ENCODE data around the gene TPD52L2.

Gene TPD52L2

DNA sequence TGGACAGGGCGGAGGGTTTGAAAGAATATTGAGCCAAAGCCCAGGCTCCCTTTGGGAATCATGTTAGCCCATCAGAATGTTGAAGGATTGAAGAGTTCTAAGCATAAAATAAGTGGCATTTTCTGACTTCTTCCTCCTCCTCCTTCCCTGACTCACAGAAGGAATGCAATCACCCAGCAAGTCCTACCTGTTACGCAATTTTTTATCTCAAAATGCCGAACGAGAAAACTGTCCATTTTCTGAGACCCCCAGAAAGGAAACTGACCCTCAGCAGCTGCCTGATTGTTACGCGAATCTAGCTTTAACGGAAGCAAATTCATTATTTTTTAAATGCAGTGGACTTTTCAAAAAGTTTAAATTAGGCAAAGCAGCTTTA lies 25.1 kb downstream of the TPD52L2 start:
- TF ChIP-seq MYC (IDR thresholded peaks at IDR 0.05; ENCODE audit: low read depth, low read length) (no peak), POLR2A (IDR thresholded peaks at IDR 0.05; ENCODE audit: extremely low read depth, insufficient read length) (no peak)
- TF ChIP-seq, protein P1, sequence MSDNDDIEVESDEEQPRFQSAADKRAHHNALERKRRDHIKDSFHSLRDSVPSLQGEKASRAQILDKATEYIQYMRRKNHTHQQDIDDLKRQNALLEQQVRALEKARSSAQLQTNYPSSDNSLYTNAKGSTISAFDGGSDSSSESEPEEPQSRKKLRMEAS (IDR thresholded peaks at IDR 0.05; ENCODE audit: low read depth, low read length): no peak
- TF ChIP-seq, protein P2, sequence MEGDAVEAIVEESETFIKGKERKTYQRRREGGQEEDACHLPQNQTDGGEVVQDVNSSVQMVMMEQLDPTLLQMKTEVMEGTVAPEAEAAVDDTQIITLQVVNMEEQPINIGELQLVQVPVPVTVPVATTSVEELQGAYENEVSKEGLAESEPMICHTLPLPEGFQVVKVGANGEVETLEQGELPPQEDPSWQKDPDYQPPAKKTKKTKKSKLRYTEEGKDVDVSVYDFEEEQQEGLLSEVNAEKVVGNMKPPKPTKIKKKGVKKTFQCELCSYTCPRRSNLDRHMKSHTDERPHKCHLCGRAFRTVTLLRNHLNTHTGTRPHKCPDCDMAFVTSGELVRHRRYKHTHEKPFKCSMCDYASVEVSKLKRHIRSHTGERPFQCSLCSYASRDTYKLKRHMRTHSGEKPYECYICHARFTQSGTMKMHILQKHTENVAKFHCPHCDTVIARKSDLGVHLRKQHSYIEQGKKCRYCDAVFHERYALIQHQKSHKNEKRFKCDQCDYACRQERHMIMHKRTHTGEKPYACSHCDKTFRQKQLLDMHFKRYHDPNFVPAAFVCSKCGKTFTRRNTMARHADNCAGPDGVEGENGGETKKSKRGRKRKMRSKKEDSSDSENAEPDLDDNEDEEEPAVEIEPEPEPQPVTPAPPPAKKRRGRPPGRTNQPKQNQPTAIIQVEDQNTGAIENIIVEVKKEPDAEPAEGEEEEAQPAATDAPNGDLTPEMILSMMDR (IDR thresholded peaks at IDR 0.05; ENCODE audit: low read depth, low read length): no peak
- H3K4me3 ChIP-seq (ENCODE audit: low read depth, low read length): no peak overlapping the region
- no peak for DNase-seq (ENCODE audit: low read depth)

DNA sequence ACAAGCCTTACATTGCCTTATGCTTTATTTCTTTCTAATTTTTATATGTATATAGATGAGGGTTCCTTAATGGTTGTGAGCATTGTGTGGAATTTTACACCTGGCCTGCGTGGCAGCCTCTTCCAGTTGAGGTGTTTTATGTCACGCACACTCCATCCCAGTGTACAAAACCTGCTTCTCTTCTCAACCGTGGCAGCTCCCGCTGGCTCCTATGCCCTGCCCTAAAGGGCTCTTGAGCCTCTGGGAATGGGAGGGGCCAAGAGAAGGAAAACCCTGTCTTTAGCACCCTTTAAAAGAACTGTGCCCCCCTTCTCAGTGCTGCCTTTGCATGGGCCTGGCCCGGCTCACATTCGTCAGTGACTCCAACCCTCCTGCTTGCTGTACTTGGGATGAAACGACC lies 25.5 kb downstream of the TPD52L2 start:
- DNase-seq (ENCODE audit: low read depth): no peak

DNA sequence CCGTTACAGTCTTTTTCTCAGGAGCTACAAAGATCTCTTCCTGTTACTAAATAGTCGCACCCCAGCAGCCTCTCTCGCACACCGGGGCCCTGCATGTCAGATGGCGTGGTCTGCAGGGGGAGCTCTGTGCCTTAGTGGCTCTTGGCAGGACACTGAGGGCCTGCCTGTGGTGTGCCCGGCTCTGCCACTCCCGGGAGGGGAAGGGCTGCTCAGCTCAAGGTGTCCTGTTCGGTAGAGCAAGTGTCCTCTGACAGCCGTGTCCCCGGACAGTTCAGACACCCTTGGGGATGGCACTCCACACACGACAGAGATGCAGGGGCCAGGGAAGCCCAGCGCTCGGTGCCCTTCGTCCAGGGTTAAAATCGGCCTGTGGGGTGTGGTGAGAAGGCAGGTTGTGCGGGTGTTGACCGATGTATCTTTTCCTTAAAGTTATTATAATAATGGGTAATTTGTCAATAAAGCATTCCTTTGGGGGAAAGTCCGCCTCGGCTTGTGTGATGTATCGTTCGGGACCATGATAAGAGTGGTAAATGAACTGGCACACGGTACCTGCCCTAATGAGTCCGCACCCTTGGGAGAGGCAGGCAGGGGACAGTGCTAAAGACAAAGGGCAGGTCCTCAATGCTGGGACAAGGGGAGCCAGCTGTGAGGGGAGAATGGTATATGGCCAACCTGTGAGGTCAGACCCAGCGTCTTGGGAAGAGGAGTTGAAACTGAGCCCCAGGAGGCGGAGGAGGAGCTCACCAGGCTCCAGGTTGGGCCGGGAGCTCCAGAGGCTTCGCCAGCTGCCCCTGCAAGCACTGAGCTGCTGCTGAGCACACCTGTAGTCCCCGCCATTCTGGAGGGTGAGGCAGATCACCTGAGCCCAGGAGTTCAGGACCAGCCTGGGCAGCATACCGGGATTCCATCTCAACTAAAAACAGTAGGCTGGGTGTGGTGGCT lies 26.3 kb downstream of the TPD52L2 start:
- no peak overlapping the region for H3K4me3 ChIP-seq (ENCODE audit: low read depth, low read length)
- TF ChIP-seq POLR2A (IDR thresholded peaks at IDR 0.05; ENCODE audit: extremely low read depth, insufficient read length) (no peak), MYC (IDR thresholded peaks at IDR 0.05; ENCODE audit: low read depth, low read length) (no peak)
- TF ChIP-seq, protein P2 (IDR thresholded peaks at IDR 0.05; ENCODE audit: low read depth, low read length): peak; percentile 14
- TF ChIP-seq, protein P1 (IDR thresholded peaks at IDR 0.05; ENCODE audit: low read depth, low read length): no peak
- peak; percentile 47 for DNase-seq (ENCODE audit: low read depth)

More for the DNA sequence above, 25.5 kb downstream of the TPD52L2 start:
- no peak overlapping the region for H3K4me3 ChIP-seq (ENCODE audit: low read depth, low read length)
- TF ChIP-seq, protein P2 (IDR thresholded peaks at IDR 0.05; ENCODE audit: low read depth, low read length): no peak
- no peak for TF ChIP-seq POLR2A (IDR thresholded peaks at IDR 0.05; ENCODE audit: extremely low read depth, insufficient read length)
- TF ChIP-seq, protein P1 (IDR thresholded peaks at IDR 0.05; ENCODE audit: low read depth, low read length): no peak
- no peak for TF ChIP-seq MYC (IDR thresholded peaks at IDR 0.05; ENCODE audit: low read depth, low read length)

DNA sequence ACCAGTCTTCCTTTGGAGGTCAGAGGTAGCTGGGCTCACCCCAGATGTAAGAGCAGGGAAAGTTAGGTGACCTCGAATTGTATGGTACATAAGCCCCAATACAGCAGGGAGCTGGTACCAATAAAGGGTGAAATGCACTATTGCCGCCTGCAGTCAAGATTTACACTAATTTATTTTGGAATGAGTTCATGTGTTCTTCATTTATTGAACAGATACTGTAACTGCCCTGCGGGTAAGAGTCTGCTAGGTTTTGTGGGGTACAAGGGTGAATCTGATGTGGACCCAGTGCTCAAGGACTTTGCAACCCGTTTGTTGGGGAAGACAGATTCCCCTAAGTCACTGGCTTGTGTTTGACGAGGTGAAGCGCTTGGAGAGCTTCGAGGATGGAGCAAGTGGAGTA lies 27.3 kb downstream of the TPD52L2 start:
- TF ChIP-seq, protein P1 (IDR thresholded peaks at IDR 0.05; ENCODE audit: low read depth, low read length): no peak
- TF ChIP-seq MYC (IDR thresholded peaks at IDR 0.05; ENCODE audit: low read depth, low read length): no peak
- TF ChIP-seq, protein P2 (IDR thresholded peaks at IDR 0.05; ENCODE audit: low read depth, low read length): no peak
- no peak for TF ChIP-seq POLR2A (IDR thresholded peaks at IDR 0.05; ENCODE audit: extremely low read depth, insufficient read length)
- no peak overlapping the region for H3K4me3 ChIP-seq (ENCODE audit: low read depth, low read length)
- DNase-seq (ENCODE audit: low read depth): no peak

DNA sequence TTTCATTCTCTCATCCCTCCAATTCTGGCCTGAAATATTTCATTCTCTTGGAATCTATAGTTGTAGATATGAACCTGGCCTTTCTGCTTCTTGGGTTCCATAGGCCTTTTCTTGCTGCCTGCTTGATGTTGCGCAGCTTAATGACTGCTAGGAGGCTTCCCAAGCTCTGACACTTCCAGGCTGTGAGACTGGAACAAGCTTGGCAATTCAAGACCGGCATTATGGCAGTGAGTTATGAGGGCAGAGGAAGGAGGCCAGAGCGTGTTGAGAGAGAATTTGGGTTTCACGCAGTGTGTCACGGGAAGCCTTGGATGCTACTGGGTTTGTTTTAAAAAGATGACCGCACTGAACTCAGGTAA lies 28.9 kb downstream of the TPD52L2 start:
- DNase-seq (ENCODE audit: low read depth): no peak
- no peak overlapping the region for H3K4me3 ChIP-seq (ENCODE audit: low read depth, low read length)

More for the DNA sequence above, 28.9 kb downstream of the TPD52L2 start:
- TF ChIP-seq MYC (IDR thresholded peaks at IDR 0.05; ENCODE audit: low read depth, low read length) (no peak), POLR2A (IDR thresholded peaks at IDR 0.05; ENCODE audit: extremely low read depth, insufficient read length) (no peak)
- TF ChIP-seq, protein P2 (IDR thresholded peaks at IDR 0.05; ENCODE audit: low read depth, low read length): no peak
- TF ChIP-seq, protein P1 (IDR thresholded peaks at IDR 0.05; ENCODE audit: low read depth, low read length): no peak
